GM10266 (cell line): Measurements from ENCODE around the gene RBBP5.

Source experiments
- DNase-seq: peaks from one replicate; pipeline ENCODE4 v3.0.0; 2012; ENCODE audit errors: extremely low spot score
- CTCF ChIP-seq: IDR thresholded peaks from 2 replicates; pipeline ENCODE4 v1.5.1; 2012; ENCODE audit warnings: mild to moderate bottlenecking, low read depth; ENCODE audit not compliant: control insufficient read depth, insufficient read depth; ENCODE audit errors: missing control alignments

The RBBP5 gene

GRCh38 chr1:205121660-205122488 is at the start of gene RBBP5:
RBBP5 (minus strand) TSS chr1:205121978; CDS start chr1:205121873, 105 bp downstream.
- peak; percentile 82 for DNase-seq
- TF ChIP-seq CTCF = peak; percentile 83

GRCh38 chr1:205171369-205171768 is 49.6 kb upstream of the RBBP5 start:
- DNase-seq = no peak
- no peak for TF ChIP-seq CTCF

- TF ChIP-seq CTCF = no peak
- no peak for DNase-seq
Observed at GRCh38 chr1:205170532-205171269, 48.9 kb upstream of the RBBP5 start.

GRCh38 chr1:205169248-205169647 is 47.5 kb upstream of the RBBP5 start:
- DNase-seq = no peak
- TF ChIP-seq CTCF = no peak

GRCh38 chr1:205168291-205168690 is 46.5 kb upstream of the RBBP5 start:
- no peak for TF ChIP-seq CTCF
- no peak for DNase-seq

- no peak for DNase-seq
- TF ChIP-seq CTCF = no peak
Observed at GRCh38 chr1:205162301-205162700, 40.5 kb upstream of the RBBP5 start.

GRCh38 chr1:205161076-205161475 is 39.3 kb upstream of the RBBP5 start:
- no peak for DNase-seq
- no peak for TF ChIP-seq CTCF
